Stimulated activated CD4-positive, alpha-beta T cell treated with anti-CD3 and anti-CD28 coated beads, Interleukin-4, amount 100 ng/mL, for 48 hours (primary cell): ENCODE results near the gene FYCO1.
A peak's percentile ranks its signal among the peaks of the same experiment; 100 is the strongest.

Experiments used
- DNase-seq, 2 donors: peaks; one replicate each; pipeline ENCODE4 v3.0.0-alpha.2; 2020; ENCODE audit warnings: low read depth in 2 of 2

The FYCO1 gene

DNA sequence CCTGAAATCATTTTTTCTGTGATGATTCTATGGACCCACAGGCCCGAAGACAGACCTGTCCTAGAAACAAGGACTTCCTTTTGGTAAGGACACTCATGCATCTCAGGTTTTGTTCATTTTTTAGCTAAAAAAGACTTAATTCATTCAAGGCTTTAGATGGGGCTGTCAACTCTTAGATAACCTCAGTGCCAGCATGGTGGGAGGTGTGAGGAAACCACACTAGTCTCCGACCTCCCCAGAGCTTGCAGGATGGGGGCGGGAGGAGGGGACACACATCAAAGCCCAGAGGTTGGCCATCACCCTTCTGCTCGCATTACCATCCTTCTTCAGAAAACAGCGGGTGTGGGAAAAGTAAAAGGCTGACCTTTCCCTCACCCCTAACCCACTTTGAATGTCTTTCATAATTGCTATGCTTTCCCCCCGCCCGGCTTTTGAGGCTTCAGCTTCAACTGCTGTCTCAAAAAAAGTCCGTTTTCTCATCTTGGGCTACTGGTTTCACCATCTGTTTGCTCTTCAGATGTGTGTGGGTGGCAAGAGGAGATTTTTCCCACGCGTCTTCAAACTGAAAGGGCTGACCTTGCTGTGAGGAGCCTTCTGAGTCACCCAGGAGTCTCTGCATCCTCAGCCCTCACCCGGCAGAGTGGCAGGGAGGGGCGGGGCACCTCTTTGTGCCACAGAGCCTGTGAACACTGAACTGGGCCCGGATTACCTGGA lies 79.9 kb downstream of the FYCO1 start:
- DNase-seq, result peak; percentile 53 to 81

DNA sequence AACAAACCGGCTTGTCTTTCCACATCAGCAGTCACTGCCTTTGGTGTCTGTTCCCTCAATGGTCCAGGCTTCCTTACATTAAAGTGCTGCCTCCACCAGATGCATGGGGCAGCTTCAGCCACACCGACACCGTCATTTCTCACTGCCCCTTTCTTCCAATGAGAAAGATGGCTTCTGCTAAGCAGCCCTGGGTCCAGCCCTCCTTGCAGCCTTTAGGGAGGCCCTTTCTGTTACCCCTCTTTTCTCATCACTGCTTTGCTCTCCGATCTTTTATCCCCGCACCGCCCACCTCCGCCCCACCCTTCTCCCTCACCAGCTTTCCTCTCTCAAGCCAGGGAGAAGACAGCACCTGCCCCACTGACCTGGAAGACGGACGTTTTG lies 80.6 kb downstream of the FYCO1 start:
- no peak for DNase-seq

DNA sequence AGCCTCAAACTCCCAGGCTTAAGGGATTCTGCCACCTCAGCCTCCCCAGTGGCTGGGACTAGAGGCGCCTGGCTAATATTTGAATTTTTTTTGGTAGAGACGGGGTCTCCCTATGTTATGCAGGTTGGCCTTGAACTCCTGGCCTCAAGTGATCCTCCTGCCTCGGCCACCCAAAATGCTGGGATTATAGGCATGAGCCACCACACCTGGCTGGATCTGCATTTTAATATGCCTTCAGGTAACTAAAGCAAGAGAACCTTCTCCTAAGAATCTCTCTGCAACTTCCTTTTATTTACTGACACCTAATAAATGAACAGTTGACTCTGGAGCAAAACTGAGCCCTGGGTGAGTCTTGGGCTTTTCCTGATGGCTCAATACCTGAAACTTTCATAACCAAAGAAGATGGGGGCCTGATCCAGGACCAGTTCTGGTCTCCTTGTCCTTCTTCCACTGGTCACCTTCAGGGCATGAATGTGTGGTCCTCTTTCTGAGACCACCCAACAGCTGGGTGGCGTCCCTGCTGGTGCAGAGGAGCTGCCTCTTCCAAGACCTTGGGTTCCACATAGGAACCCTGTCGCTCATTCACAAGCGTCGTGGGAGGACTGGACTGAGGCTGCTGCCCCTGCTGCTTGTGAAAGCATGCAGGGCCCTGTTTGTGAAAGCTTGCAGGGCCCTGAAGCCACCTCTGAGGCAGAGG lies 81.1 kb downstream of the FYCO1 start:
- no peak for DNase-seq

DNA sequence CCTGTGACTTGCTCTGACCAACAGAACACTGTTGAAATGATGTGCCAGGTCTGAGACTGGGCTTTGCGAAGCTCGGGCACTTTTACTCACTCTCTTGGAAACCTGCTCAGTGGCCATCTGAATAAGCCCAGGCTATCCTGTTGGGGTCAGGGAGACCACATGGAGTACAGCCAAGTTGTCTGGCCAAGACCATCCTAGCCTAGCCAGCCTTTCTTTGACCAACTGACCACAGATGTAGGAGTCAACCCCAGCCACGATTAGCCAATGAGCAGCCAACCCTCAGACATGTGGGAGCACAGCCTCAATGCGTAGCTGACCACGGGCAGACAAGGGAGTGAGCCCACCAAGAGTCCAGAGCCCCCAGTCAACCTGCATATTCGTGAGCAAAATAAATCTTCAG lies 83.2 kb downstream of the FYCO1 start:
- DNase-seq, result no peak

DNA sequence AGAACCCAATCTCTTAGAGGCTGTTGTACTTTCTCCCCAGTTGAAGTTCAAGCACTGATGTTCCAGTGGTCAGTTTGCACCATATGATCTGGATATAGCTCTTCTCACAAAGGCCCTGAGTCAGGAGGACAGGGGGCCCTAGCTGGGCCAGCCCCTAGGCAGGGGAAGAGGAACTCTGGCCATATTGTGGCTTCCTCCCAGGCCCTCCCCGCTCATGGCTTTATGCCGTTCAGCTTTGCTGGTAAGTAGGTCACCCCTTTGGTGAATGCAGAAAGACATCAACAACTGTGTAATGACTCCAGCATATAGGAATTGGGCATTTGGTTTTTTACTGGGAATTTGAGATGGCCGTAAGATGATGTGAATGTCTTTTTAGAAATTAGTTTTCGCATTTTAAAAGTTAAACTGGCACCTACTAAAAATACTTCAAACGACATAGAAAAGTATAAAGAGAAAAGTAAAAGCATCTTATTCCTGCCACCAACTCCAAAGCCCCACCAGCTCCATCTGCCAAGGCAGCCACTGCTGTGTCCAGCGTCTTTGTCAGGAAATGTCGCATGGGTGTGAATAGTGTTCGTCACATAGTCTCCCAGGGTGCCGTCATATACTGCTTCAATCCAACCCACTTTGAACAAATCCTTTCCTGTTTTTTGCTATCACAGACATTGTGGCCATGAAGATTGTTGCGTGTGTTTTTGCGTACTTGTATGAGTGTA lies 84.0 kb downstream of the FYCO1 start:
- DNase-seq, result no peak

DNA sequence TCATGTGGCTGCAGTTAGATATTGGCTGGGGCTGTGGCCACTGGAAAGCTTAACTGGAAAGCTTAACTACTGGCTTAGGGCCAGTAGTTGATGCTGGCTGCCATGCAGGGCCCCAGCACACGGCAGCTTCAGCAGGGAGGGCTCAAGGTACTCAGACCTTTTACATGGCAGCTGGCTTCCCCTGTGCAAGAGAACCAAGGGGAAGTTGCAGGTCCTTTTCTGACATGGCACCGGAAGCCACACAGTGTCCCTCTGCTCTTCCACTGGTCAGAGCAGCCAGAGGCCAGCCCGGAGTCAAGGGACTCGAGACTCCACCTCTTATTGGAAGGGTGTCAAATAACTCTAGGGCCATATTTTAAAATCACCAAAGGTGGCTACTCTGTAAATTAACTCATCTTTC lies 84.7 kb downstream of the FYCO1 start:
- DNase-seq, result no peak

DNA sequence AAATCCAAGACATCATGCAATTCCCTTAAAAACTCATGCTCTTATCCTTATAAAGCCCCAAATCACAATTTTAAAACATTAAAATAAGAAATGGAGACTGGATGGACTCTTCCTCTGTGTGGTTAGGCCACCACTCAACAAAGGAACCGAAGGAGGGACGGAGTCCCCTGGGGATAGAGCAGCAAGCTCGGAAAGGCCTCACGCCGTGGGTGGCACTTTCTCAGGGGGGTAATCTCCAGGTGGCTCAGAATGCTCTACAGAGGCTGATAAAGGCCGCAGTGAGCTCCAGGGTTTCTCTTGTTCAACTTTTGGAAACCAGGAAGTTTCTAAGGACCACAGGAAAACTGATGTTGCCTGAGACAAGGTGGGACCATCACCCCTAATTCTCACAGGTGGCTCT lies 86.1 kb downstream of the FYCO1 start:
- no peak for DNase-seq

DNA sequence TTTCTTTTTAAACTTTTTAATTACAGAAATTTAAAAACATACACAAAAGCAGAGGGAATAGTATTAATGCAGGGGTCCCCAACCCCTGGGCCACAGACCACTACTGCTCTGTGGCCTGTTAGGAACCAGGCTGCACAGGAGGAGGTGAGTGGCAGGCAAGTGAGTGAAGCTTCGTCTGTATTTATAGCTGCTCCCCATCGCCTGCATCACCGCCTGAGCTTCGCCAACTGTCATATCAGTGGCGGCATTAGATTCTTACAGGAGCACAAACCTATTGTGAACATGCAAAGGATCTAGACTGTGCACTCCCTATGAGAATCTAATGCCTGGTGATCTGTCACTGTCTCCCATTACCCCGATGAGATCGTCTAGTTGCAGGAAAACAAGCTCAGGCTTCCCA lies 86.9 kb downstream of the FYCO1 start:
- DNase-seq, result no peak

DNA sequence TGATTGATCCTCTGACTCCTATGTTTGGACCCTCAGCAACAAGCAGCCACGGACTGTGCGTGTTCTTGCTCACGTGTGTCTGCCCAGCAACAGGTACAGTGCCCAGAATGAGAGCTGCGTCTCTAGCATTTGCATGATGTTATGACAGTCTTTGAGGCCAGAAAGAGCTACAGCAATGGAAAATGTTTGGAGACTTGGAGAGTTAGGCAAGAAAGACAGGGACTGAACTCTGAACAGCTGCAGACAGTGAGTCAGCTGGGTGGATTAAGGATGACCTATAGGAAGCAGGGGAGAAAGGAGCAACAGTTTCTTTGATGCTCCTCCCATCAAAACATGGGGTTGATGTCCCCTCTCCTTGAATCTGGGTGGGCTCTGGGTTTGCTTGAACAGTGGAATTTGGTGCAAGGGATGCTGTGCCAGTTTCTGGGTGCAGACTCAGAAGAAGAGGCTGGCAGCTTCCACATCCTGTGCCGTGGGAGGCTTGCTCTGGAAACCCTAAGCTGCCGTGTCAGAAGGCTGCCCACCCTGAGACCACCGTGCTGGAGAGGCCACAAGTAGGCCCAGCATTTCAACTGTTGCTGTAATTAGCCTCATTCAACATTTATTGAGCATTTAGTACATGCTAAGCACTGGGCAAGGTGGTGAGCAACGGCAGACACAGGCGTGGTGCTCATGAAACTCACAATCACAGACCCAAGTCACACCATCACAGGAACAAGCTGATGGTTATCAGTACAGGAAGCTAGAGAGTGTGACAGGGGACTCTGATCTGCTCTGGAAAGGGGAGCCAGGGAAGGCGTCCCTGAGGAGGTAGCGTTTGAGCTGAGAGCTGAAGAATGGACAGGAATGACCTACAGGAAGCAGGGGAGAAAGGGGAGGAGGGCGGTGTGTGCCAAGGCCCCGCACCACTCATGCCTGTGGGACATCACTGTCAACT lies 87.6 kb downstream of the FYCO1 start:
- no peak for DNase-seq

DNA sequence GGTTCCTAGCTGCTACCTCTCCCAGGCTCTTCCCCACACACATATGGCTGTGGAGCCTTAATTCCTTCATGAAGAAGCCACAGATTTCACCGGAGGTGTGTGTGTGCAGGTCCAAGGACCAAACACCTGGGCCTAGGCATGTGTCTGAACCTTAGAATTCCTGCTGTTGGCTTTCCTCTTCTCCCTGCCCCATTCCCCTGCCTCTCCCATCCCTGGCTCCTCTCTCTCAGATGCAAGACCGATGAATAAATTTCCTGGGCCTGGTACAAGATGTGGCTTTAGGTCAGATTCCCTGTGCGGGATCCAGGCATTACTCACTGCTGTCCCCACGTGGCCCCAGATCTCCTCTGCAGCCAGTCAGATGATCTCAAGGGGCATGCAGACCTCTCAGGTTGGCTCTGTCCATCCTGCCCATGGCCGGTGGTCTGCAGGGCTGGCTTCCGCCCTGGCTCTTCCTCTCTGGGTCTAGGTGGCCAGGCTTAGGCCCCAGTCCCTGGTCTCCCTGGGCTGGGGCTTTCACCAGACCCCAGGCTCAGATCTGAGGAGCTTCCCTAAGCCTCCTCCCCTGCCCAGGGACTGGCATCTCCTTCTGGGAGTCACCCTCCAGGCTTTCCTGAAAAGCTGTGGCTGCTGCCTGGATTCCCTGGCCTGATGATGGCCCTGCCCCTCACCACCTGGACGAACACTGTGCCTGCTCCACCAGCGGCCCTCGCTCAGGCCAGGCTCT lies 88.8 kb downstream of the FYCO1 start:
- no peak for DNase-seq

DNA sequence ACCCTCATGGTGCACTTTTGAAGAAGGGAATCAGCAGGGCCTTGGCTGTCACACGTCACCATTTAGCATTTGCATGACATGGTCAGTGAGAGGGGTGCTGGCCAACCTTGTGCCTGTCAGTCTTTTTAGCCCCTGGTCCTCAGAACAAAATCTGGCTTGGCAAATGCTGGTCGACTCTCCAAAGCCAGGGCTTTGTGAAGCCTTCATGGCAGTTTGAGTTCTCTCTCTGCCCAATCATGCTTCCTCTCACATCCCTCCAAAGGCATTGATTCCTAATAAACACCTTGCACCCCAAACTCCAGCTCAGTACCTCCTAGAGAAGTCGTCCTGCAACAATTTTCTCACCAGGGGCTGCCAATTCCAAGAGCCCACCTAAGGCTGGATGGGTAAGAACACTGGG lies 89.9 kb downstream of the FYCO1 start:
- DNase-seq, result no peak

DNA sequence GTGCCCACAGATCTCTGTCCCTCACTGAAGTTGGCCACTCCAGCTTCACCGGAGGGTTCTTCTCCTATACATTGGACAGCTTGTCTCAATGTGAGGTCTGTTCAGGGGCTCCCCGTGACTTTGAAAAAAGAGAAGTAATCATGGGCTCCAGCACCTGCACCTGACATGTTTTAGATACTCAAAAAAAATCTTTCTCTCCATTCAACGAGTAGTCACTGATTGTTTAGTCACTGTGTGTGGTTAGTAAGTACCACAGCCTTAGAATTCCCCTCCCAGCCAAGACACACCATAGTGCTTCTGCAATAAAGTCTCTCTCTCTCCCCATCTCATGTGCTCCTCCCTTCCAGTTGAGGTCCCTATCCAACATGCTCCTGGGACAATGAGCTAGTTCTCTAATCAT lies 90.7 kb downstream of the FYCO1 start:
- DNase-seq, result no peak

DNA sequence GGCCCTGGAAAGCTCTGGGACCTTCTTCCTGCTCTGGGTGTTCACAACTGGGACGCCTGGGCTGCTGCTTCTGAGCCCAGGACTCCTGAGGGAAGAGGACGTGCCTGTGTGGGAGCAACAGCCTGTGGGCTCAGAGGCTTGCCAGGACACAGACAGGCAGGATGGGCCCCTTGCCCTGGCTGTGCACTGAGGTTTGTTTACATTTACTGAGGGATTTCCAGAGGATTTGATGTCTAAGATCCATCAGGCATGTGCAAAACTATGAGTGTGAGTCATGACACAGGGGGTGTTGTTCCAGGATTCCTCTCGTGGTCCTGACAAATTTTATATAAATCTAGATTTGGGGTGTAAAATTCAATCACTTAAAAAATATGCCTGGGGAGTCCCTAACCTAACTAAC lies 98.7 kb downstream of the FYCO1 start:
- DNase-seq, result no peak

DNA sequence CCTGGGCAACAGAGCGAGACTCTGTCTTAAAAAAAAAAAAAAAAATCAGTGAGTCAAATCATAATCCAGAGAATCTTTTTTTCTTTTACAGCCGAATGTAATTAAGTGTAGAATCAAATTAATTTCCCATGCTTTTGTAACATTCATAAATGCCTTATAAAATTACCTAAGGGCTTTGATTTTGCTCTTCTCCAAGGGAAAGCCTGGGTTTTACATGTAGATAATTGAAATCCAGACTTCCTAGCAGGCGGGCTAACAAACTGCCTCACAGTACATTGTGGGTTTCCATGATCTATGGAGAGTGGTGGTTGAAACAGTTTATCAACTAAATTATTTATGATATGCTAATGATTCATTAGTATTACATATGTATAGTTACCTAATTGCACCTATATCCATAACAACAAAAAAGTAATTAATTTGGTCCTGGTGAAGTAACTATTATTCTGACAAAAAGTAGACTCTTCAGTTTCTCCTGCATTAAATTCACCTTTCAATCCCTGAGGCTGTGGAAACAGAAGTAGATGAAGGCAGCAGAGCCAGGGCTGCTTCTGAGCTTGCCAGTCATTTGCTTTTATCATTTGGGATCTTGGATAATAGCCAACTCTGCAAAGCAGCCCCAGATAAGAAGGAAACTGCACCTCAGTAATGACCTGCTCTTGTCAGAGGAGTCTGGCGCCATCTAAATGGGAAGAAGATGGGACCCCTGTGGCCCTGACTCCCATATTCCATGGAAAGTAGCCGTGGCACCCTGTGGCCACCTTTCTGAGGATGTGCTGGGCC lies 99.7 kb downstream of the FYCO1 start:
- no peak for DNase-seq

DNA sequence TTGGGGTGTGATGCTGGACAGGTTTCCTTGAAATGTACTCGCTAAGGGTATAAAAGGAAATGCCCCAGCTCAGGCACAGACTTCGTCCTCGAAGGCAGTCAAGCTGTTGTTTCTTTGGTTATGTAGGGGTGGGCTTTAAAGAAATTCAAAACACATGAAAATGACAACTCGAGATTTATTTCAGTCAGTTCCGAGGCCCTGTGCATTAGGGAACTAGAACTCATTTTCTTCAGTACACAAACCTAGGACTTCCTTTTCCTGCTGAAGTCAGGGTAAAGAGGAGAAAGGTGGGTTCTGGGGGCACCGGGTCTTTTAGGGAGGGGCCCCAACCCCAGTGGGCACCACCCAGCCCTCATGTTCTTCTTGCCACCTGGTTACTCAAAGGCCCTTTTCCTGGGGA lies 101.6 kb downstream of the FYCO1 start:
- no peak for DNase-seq

DNA sequence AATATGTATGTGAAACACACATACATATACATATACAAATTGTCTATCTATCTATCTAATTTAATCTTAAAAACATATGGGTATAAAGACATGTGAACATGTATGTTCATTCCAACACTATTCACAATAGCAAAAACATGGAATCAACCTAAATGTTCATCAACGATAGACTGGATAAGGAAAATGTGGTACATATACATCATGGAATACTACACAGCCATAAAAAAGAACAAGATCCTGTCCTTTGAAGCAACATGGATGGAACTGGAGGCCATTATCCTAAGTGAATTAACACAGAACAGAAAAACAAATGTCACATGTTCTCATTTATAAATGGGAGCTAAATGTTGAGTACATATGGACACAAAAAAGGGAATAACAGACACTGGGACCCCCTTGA lies 103.5 kb downstream of the FYCO1 start:
- DNase-seq, result no peak

DNA sequence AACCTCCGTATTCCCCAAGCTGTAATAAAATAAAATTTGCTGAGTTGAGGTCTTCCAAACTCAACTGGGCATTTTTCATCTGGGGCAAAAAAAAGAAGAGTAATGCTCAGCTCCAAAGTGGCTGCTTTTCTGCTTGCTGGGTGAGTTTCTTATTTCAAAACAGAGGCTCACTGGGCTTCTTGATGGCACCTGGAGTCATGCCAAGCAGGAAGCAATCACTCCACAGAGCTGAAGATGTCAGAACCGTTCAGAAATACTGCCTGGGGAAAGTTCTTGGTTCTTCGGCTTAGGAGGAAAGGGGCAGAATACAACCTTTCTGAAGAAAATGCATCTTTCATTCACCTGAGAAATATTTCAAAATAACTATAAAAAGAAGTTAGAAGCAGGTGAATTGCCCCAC lies 105.2 kb downstream of the FYCO1 start:
- no peak for DNase-seq

DNA sequence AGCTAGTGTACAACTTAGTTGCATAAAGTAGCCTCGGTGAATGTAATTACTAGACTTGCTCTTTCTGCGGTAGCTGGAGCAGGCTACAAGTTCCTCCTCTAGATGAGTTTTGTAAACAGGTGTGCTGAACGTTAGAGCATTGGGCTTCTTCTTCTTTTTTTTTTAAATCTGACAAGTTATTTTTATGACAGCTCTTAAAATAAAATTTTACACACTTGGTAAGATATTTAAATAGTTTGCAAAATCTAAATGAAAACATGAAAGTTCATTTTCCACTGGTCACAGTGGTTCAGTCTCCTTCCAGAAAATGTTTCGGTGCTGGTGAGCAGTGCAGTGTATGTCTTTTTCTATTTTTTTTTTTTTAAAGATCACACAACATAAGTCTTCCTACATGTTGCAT lies 106.3 kb downstream of the FYCO1 start:
- no peak for DNase-seq

DNA sequence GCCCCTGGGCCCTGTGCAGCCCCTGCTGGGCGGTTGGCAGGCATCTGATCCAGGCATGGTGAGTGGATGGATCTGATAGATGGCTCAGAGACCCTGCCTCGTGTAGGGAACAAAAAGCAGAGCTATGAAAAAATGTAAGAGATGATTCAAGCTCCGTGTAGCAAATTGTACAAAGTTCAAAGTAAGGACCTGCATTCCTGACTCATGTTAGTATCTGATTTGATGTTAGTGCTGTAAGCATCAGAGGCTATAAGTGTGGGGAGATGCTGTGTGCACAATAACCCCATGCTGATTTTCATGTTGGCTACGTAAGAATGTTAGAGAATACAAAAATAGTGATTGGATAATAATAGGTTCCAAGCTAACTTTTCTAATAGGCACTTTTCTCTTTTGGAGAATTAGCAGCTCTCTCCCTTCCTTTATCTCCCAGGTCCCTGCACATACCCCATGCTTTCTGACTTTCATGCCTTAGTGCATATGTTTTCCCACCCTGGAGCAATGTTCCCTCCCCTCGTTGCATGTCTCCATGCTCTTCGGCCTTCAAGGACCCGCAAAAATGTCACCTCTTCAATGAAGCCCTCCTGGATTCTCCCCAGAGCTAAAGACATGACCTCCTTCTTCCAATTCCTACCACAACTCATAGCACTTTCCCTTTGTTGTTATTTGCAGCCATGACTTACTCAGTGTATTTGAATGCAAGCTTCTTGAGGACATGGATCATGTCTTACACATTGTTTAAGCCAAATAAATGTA lies 107.7 kb downstream of the FYCO1 start:
- DNase-seq, result no peak

DNA sequence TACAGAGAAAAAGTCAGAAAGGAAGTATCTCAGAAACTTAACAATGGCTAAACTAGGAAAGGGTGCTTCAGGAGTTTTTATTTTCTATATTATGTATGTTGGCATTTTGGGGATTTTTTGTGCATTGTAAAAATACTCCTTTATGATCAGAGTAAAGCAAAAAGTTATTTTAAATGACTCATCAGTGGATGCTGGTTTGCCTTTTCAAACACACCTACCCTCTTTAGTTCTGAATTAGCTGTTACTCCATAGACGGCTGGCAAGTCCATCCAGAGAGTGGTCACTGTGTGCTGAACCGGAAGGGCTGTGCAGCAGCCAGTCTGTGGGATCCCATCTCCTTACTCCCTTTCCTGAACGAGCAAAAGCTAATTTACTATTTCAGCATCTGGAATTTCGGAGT lies 108.3 kb downstream of the FYCO1 start:
- no peak for DNase-seq
